ENCODE results near the gene NDUFS2.

- TF ChIP-seq EZH2 (IDR thresholded peaks at IDR 0.05; ENCODE audit: borderline replicate concordance, low read length) (no peak), CTCF (IDR thresholded peaks at IDR 0.05; ENCODE audit: low read length) (no peak)
Observed at GRCh38 chr1:161185282-161185682, 16.9 kb upstream of the NDUFS2 start.
